SK-N-SH (cell line): ENCODE measurements around the gene NSL1. TPM values are rescaled to one million over a fixed set of nuclear protein-coding genes. Genes with fewer than 3 reads are reported as not detected.

Experiments used
- CTCF ChIA-PET: fragments of 300-600, 350-600 bp; formaldehyde crosslinking; extraction: SDS; loops from one replicate; lab custom pipeline; 2021; lab: Yijun Ruan, JAX
- POLR2A ChIA-PET: fragments of 350-600 bp; sonication (Branson Sonifier 250); formaldehyde crosslinking; extraction: SDS; loops from one replicate; lab custom pipeline; 2020; ENCODE audit warnings: antibody characterized with exemption, inconsistent platforms; lab: Yijun Ruan, JAX
- DNase-seq: peaks from one replicate; pipeline ENCODE4 v3.0.0; 2012
- H2AFZ ChIP-seq: fragments of 200-600 bp; sonication (generic); 2 replicates; pipeline ENCODE4 v1.8.1; 2016; ENCODE audit warnings: antibody characterized with exemption, mild to moderate bottlenecking, low read depth
- H3F3A ChIP-seq: fragments of 200-600 bp; sonication (generic); replicated peaks from 2 replicates; pipeline ENCODE3; 2016; ENCODE audit warnings: antibody characterized with exemption, mild to moderate bottlenecking; ENCODE audit not compliant: insufficient read depth
- H3K27ac ChIP-seq, 2 experiments: fragments of 200-500 bp in 1 of 2; fragments of 200-600 bp in 1 of 2; sonication (Bioruptor generic) in 1 of 2; sonication (generic), shearing (Covaris generic) in 1 of 2; 2 replicates each; pipeline versions ENCODE4 v1.5.1 to v1.6.1; 2014 to 2016; ENCODE audit warnings: low read depth in 2 of 2, inconsistent platforms in 1 of 2, low read length in 1 of 2, mild to moderate bottlenecking in 1 of 2, mixed read lengths in 1 of 2
- H3K27me3 ChIP-seq: fragments of 200-600 bp; sonication (generic), shearing (Covaris generic); 2 replicates; pipeline ENCODE4 v1.6.1; 2016; ENCODE audit warnings: mixed run types; ENCODE audit not compliant: insufficient read depth
- H3K36me3 ChIP-seq, 2 experiments: fragments of 200-500 bp in 1 of 2; fragments of 200-600 bp in 1 of 2; sonication (Bioruptor generic) in 1 of 2; sonication (generic) in 1 of 2; replicated peaks in 1 of 2; 2 replicates each; pipeline versions ENCODE3 to v1.5.1; 2014 to 2016; ENCODE audit warnings: low read length in 1 of 2, mild to moderate bottlenecking in 1 of 2; ENCODE audit not compliant: insufficient read depth in 2 of 2, control insufficient read depth in 1 of 2
- H3K4me1 ChIP-seq, 2 experiments: fragments of 200-500 bp in 1 of 2; fragments of 200-600 bp in 1 of 2; sonication (Bioruptor generic) in 1 of 2; sonication (generic), shearing (Covaris generic) in 1 of 2; 2 replicates each; pipeline versions ENCODE4 v1.5.1 to v1.6.1; 2014 to 2016; ENCODE audit warnings: low read depth in 1 of 2, low read length in 1 of 2, mixed run types in 1 of 2; ENCODE audit not compliant: insufficient read depth in 2 of 2, control insufficient read depth in 1 of 2
- H3K4me2 ChIP-seq: fragments of 200-600 bp; sonication (generic), shearing (Covaris generic); 2 replicates; pipeline ENCODE4 v1.6.1; 2017; ENCODE audit warnings: mixed run types
- H3K4me3 ChIP-seq, 2 experiments: fragments of 200-500 bp in 1 of 2; fragments of 200-600 bp in 1 of 2; sonication (Bioruptor generic) in 1 of 2; sonication (generic), shearing (Covaris generic) in 1 of 2; 2 replicates each; pipeline versions ENCODE4 v1.5.1 to v1.8.1; 2014 to 2016; ENCODE audit warnings: low read depth in 2 of 2, inconsistent platforms in 1 of 2, low read length in 1 of 2, mild to moderate bottlenecking in 1 of 2, mixed read lengths in 1 of 2, moderate library complexity in 1 of 2
- H3K79me2 ChIP-seq: fragments of 200-600 bp; sonication (generic); 2 replicates; pipeline ENCODE4 v1.8.1; 2017; ENCODE audit warnings: mild to moderate bottlenecking; ENCODE audit not compliant: insufficient read depth
- H3K9ac ChIP-seq: fragments of 200-600 bp; sonication (generic); 2 replicates; pipeline ENCODE4 v1.6.1; 2017; ENCODE audit warnings: mixed run types
- H3K9me2 ChIP-seq: fragments of 200-600 bp; sonication (generic); 2 replicates; pipeline ENCODE4 v1.6.1; 2017; ENCODE audit warnings: mixed run types
- H3K9me3 ChIP-seq: fragments of 200-600 bp; sonication (generic); 2 replicates; pipeline ENCODE4 v1.6.1; 2017; ENCODE audit warnings: mixed run types, mild to moderate bottlenecking, moderate library complexity
- H4K20me1 ChIP-seq: fragments of 200-600 bp; sonication (generic); 2 replicates; pipeline ENCODE4 v1.6.1; 2017; ENCODE audit warnings: mild to moderate bottlenecking, mixed run types; ENCODE audit not compliant: insufficient read depth
- CHD2 ChIP-seq: fragments of 150-350 bp; IDR thresholded peaks from 2 replicates; pipeline ENCODE4 v1.6.1; 2018; ENCODE audit warnings: low read length; ENCODE audit not compliant: partially characterized antibody
- ELF1 ChIP-seq: IDR thresholded peaks from 2 replicates; pipeline ENCODE4 v1.4.0; 2012
- EP300 ChIP-seq, 2 experiments: IDR thresholded peaks; 2 replicates each; pipeline versions ENCODE4 v1.4.0 to v1.6.1; 2012; ENCODE audit warnings: borderline replicate concordance in 1 of 2, low read depth in 1 of 2, low read length in 1 of 2
- FOXJ3 ChIP-seq: sonication (generic); formaldehyde crosslinking; IDR thresholded peaks from 2 replicates; pipeline ENCODE4 v1.5.1; 2020; ENCODE audit warnings: mild to moderate bottlenecking, missing genetic modification reagents
- FOXM1 ChIP-seq: IDR thresholded peaks from 2 replicates; pipeline ENCODE4 v1.4.0; 2012; ENCODE audit warnings: low read depth, mild to moderate bottlenecking
- JUND ChIP-seq: IDR thresholded peaks from 2 replicates; pipeline ENCODE4 v1.4.0; 2012
- MEF2A ChIP-seq: IDR thresholded peaks from 2 replicates; pipeline ENCODE4 v1.4.0; 2012; ENCODE audit warnings: low read depth, borderline replicate concordance
- MXI1 ChIP-seq: IDR thresholded peaks from 2 replicates; pipeline ENCODE4 v1.6.1; 2012; ENCODE audit warnings: mild to moderate bottlenecking, low read depth, low read length, improper control_type of control experiment
- NFIC ChIP-seq: IDR thresholded peaks from 2 replicates; pipeline ENCODE4 v1.4.0; 2012; ENCODE audit warnings: borderline replicate concordance
- POLR2AphosphoS5 ChIP-seq: IDR thresholded peaks from 2 replicates; pipeline ENCODE4 v1.6.1; 2012; ENCODE audit warnings: low read depth, low read length
- RFX5 ChIP-seq: IDR thresholded peaks from 2 replicates; pipeline ENCODE4 v1.6.1; 2012; ENCODE audit warnings: mild to moderate bottlenecking, improper control_type of control experiment, low read length
- RXRA ChIP-seq: IDR thresholded peaks from 2 replicates; pipeline ENCODE4 v1.4.0; 2012; ENCODE audit warnings: low read depth, mild to moderate bottlenecking, borderline replicate concordance
- SIN3A ChIP-seq: IDR thresholded peaks from 2 replicates; pipeline ENCODE4 v1.6.1; 2012; ENCODE audit warnings: low read depth, mild to moderate bottlenecking, low read length, moderate library complexity, borderline replicate concordance
- SMC3 ChIP-seq: IDR thresholded peaks from 2 replicates; pipeline ENCODE4 v1.6.1; 2012; ENCODE audit warnings: low read depth, low read length, improper control_type of control experiment
- TCF12 ChIP-seq: IDR thresholded peaks from 2 replicates; pipeline ENCODE4 v1.4.0; 2012
- TEAD4 ChIP-seq: IDR thresholded peaks from 2 replicates; pipeline ENCODE4 v1.4.0; 2012; ENCODE audit warnings: mild to moderate bottlenecking, borderline replicate concordance; ENCODE audit not compliant: insufficient read depth
- WGBS: methylation state at CpG from one replicate; pipeline ENCODE4 v1.1.6; 2017; ENCODE audit warnings: low lambda C conversion rate; 5-methylcytosine and 5-hydroxymethylcytosine counted together
- polyA plus RNA-seq, 3 experiments: library from polyadenylated mRNA; depleted of rRNA; stranded (reverse); fragments of >200 nt; gene quantifications; 2 replicates each; pipeline ENCODE4 v1.2.3, GENCODE V29; 2012
- TF ChIP-seq, protein P1 (sequence below): fragments of 200-600 bp; sonication (generic); IDR thresholded peaks from 2 replicates; pipeline ENCODE4 v1.6.1; 2017; ENCODE audit warnings: antibody characterized with exemption, mild to moderate bottlenecking, moderate library complexity
- TF ChIP-seq, protein P2 (sequence below): IDR thresholded peaks from 2 replicates; pipeline ENCODE4; 2012
- TF ChIP-seq, protein P3 (sequence below): IDR thresholded peaks from 2 replicates; pipeline ENCODE4 v1.6.1; 2012; ENCODE audit warnings: mild to moderate bottlenecking, low read depth, low read length, moderate library complexity
- TF ChIP-seq, protein P4 (sequence below): fragments of 150-350 bp; IDR thresholded peaks from 2 replicates; pipeline ENCODE4 v1.6.1; 2016; ENCODE audit warnings: mild to moderate bottlenecking, low read depth, low read length
- TF ChIP-seq, protein P5 (sequence below): fragments of 150-350 bp; IDR thresholded peaks from 2 replicates; pipeline ENCODE4 v1.6.1; 2017; ENCODE audit warnings: antibody characterized with exemption, low read length, low read depth, borderline replicate concordance

The NSL1 gene
- polyA plus RNA-seq, 1 of the 3 experiments (the other 2 are of a cell fraction) = 22.5 TPM

DNA sequence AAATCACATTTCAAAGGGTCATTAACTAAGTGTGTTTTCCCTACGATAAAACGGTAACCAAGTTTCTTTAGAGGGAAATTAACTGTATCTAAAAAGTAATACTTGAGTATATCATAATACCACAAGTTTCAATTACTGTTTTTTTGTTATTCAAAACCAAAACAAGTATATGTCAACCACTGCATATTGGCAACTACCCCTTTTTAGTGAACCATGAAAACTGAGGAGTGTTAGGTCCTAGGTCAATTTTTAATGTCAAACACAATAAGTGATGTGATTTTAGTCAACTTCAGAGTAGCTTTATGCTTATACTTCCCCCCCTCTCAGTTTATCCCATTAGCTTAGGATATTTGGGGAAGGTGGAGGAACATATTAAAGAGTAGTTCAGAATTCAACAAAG, 10.4 kb downstream of the NSL1 start (continued):
- TF ChIP-seq, protein P1, sequence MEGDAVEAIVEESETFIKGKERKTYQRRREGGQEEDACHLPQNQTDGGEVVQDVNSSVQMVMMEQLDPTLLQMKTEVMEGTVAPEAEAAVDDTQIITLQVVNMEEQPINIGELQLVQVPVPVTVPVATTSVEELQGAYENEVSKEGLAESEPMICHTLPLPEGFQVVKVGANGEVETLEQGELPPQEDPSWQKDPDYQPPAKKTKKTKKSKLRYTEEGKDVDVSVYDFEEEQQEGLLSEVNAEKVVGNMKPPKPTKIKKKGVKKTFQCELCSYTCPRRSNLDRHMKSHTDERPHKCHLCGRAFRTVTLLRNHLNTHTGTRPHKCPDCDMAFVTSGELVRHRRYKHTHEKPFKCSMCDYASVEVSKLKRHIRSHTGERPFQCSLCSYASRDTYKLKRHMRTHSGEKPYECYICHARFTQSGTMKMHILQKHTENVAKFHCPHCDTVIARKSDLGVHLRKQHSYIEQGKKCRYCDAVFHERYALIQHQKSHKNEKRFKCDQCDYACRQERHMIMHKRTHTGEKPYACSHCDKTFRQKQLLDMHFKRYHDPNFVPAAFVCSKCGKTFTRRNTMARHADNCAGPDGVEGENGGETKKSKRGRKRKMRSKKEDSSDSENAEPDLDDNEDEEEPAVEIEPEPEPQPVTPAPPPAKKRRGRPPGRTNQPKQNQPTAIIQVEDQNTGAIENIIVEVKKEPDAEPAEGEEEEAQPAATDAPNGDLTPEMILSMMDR = no peak
- TF ChIP-seq RFX5 (no peak), CHD2 (no peak), JUND (no peak), MXI1 (no peak), MEF2A (no peak)
- TF ChIP-seq, protein P2, sequence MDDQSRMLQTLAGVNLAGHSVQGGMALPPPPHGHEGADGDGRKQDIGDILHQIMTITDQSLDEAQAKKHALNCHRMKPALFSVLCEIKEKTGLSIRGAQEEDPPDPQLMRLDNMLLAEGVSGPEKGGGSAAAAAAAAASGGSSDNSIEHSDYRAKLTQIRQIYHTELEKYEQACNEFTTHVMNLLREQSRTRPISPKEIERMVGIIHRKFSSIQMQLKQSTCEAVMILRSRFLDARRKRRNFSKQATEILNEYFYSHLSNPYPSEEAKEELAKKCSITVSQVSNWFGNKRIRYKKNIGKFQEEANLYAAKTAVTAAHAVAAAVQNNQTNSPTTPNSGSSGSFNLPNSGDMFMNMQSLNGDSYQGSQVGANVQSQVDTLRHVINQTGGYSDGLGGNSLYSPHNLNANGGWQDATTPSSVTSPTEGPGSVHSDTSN = no peak
- TF ChIP-seq, protein P3, sequence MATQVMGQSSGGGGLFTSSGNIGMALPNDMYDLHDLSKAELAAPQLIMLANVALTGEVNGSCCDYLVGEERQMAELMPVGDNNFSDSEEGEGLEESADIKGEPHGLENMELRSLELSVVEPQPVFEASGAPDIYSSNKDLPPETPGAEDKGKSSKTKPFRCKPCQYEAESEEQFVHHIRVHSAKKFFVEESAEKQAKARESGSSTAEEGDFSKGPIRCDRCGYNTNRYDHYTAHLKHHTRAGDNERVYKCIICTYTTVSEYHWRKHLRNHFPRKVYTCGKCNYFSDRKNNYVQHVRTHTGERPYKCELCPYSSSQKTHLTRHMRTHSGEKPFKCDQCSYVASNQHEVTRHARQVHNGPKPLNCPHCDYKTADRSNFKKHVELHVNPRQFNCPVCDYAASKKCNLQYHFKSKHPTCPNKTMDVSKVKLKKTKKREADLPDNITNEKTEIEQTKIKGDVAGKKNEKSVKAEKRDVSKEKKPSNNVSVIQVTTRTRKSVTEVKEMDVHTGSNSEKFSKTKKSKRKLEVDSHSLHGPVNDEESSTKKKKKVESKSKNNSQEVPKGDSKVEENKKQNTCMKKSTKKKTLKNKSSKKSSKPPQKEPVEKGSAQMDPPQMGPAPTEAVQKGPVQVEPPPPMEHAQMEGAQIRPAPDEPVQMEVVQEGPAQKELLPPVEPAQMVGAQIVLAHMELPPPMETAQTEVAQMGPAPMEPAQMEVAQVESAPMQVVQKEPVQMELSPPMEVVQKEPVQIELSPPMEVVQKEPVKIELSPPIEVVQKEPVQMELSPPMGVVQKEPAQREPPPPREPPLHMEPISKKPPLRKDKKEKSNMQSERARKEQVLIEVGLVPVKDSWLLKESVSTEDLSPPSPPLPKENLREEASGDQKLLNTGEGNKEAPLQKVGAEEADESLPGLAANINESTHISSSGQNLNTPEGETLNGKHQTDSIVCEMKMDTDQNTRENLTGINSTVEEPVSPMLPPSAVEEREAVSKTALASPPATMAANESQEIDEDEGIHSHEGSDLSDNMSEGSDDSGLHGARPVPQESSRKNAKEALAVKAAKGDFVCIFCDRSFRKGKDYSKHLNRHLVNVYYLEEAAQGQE = no peak
- TF ChIP-seq, all 33 proteins: peak for 0

DNA sequence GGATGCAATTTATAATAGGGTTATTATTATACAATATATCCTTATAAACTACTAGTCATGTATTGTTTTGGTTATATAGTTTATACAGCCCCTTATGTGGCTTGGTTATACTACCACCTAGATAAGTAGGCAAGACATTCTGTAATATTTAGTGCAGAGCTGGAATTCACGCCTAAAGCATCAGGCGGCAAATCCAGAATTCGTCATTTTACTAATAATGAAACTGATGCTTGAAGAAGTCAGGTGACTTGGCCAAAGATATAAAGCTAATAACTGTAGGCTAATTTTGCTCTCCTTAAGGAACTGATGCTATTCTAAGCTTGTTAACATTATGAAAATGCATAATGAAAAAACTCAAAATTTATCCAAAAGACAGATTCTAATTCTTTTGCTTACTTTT, 10.8 kb downstream of the NSL1 start:
- ChIA-PET CTCF (interaction anchor here (0.9 to 3.0 kb wide), 9 partner anchors 8 to 328 kb away, joined by 3 to 22 read pairs (median 6); no protein-coding TSS in a partner anchor), POLR2A (no interaction called here)
- no peaks in the 10 kb centered on the region for H3K79me2 ChIP-seq
- H3K4me2 ChIP-seq = no peak overlapping the region
- peaks cover 44 to 47% of the 10 kb centered on the region in 2 experiments for H3K36me3 ChIP-seq
- no peak overlapping the region for H2AFZ ChIP-seq
- H3K9me3 ChIP-seq = no peaks in the 10 kb centered on the region
- H3F3A ChIP-seq = peaks cover 10% of the 10 kb centered on the region
- H3K4me1 ChIP-seq = no peaks in the 10 kb centered on the region
- no peaks in the 10 kb centered on the region for H3K27me3 ChIP-seq
- DNase-seq = no peak
- no peak overlapping the region for H3K27ac ChIP-seq
- H3K9ac ChIP-seq = no peak overlapping the region
- H4K20me1 ChIP-seq = no peaks in the 10 kb centered on the region
- no peaks in the 10 kb centered on the region for H3K9me2 ChIP-seq
- H3K4me3 ChIP-seq = no peak overlapping the region
- 98% methylated on average over 3 of the region's 3 CpGs for WGBS
- TF ChIP-seq TCF12 = no peak
- TF ChIP-seq TEAD4 = no peak
- TF ChIP-seq EP300 (IDR thresholded peaks at IDR 0.05; ENCODE audit: borderline replicate concordance in 1 of 2, low read depth in 1 of 2, low read length in 1 of 2) = no peak
- no peak for TF ChIP-seq MXI1
- no peak for TF ChIP-seq ELF1
- no peak for TF ChIP-seq POLR2AphosphoS5
- no peak for TF ChIP-seq NFIC
- TF ChIP-seq, protein P4, sequence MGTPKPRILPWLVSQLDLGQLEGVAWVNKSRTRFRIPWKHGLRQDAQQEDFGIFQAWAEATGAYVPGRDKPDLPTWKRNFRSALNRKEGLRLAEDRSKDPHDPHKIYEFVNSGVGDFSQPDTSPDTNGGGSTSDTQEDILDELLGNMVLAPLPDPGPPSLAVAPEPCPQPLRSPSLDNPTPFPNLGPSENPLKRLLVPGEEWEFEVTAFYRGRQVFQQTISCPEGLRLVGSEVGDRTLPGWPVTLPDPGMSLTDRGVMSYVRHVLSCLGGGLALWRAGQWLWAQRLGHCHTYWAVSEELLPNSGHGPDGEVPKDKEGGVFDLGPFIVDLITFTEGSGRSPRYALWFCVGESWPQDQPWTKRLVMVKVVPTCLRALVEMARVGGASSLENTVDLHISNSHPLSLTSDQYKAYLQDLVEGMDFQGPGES = no peak
- TF ChIP-seq FOXM1 = no peak
- TF ChIP-seq SIN3A = no peak
- no peak for TF ChIP-seq SMC3
- no peak for TF ChIP-seq FOXJ3 (CRISPR knock-in tag)
- no peak for TF ChIP-seq MEF2A
- no peak for TF ChIP-seq RXRA
- TF ChIP-seq, protein P5, sequence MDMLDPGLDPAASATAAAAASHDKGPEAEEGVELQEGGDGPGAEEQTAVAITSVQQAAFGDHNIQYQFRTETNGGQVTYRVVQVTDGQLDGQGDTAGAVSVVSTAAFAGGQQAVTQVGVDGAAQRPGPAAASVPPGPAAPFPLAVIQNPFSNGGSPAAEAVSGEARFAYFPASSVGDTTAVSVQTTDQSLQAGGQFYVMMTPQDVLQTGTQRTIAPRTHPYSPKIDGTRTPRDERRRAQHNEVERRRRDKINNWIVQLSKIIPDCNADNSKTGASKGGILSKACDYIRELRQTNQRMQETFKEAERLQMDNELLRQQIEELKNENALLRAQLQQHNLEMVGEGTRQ = no peak
- TF ChIP-seq, protein P1 = no peak
